ENCODE measurements around the gene STK36. TPM values are rescaled to one million over a fixed set of nuclear protein-coding genes. Genes with fewer than 3 reads are reported as not detected.

Gene STK36
- total and polyA plus RNA-seq, 2 experiments from 2014 or later: 29.9 to 42.7 TPM

DNA sequence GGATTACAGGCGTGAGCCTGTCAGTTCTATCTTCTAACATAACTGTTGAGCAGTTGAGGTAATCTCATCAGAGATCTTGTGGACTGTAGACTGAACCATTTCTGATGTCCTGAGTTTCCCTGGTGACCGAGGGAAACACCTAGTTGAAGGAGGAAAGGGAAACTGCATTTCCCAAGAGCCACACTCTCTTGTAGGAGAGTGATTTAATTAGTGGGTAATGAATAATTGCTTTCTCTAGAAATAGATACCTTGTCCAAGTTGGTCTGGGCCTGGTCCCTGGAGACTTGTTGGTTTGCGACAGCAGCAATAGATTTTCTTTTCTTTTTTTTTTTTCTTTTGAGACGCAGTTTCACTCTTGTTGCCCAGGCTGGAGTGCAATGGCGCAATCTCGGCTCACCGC is 46.2 kb downstream of the STK36 start:
- WGBS (ENCODE audit: low lambda C conversion rate, missing lambda C conversion rate): over 99% methylated on average over 7 of the region's 7 CpGs
- H2AFZ ChIP-seq: no peak overlapping the region
- H3K27ac ChIP-seq: peak overlapping the region; percentile 30
- no peak overlapping the region for H3K4me3 ChIP-seq
- TF ChIP-seq EZH2phosphoT487 (IDR thresholded peaks at IDR 0.05; ENCODE audit: low read depth, severe bottlenecking, unreplicated experiment) (no peak), CTCF (IDR thresholded peaks at IDR 0.05; ENCODE audit: poor library complexity) (no peak), EZH2 (IDR thresholded peaks at IDR 0.05; ENCODE audit: borderline replicate concordance) (no peak)
- DNase-seq (ENCODE audit: low spot score): no peak
- no peaks in the 10 kb centered on the region for H3K9me2 ChIP-seq (replicated peaks; ENCODE audit: insufficient read depth)
- no peak overlapping the region for H3K4me2 ChIP-seq
- no peaks in the 10 kb centered on the region for H3K27me3 ChIP-seq
- peaks cover 3% of the 10 kb centered on the region for H3K4me1 ChIP-seq (ENCODE audit: insufficient read depth)
- peaks cover 85% of the 10 kb centered on the region for H3K79me2 ChIP-seq
- no peaks in the 10 kb centered on the region for H3K9me3 ChIP-seq (ENCODE audit: low read depth)
- H4K20me1 ChIP-seq (ENCODE audit: insufficient read depth, poor library complexity, severe bottlenecking): no peaks in the 10 kb centered on the region
- H3K36me3 ChIP-seq (replicated peaks; ENCODE audit: insufficient read depth, low read depth): no peaks in the 10 kb centered on the region

DNA sequence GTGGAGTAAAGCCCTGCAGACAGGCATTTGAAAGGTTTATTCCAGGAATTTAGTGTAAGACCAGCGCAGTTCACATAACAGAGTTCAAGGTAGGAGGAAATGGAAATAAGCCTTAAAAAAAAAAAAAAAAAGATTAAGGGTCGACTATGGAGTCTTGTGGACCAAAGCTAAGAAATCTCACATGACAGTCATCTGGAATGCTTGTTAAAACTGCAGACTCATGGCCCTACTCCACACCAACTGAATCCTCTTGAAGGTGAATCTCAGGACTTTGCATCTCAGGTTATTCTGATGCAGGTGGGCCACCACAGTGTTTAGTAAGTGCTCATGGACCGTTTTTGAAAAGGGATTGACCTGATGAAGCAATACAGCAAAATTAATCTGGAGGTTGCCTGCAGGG is 47.6 kb downstream of the STK36 start:
- peaks cover 3% of the 10 kb centered on the region for H3K4me1 ChIP-seq (ENCODE audit: insufficient read depth)

GRCh38 chr2:218720048-218721041 is 48.5 kb downstream of the STK36 start:
- Histone ChIP-seq H3K36me3 (replicated peaks; ENCODE audit: insufficient read depth, low read depth) (no peaks in the 10 kb centered on the region), H2AFZ (no peak overlapping the region), H3K4me1 (ENCODE audit: insufficient read depth) (peaks cover 3% of the 10 kb centered on the region), H3K27ac (no peak overlapping the region), H3K4me3 (no peak overlapping the region), H3K27me3 (no peaks in the 10 kb centered on the region), H3K9me3 (ENCODE audit: low read depth) (peaks cover 3% of the 10 kb centered on the region), H3K9me2 (replicated peaks; ENCODE audit: insufficient read depth) (no peaks in the 10 kb centered on the region), H3K79me2 (peaks cover 85% of the 10 kb centered on the region), H4K20me1 (ENCODE audit: insufficient read depth, poor library complexity, severe bottlenecking) (no peaks in the 10 kb centered on the region), H3K4me2 (no peak overlapping the region)
- TF ChIP-seq EZH2phosphoT487 (IDR thresholded peaks at IDR 0.05; ENCODE audit: low read depth, severe bottlenecking, unreplicated experiment) (no peak), EZH2 (IDR thresholded peaks at IDR 0.05; ENCODE audit: borderline replicate concordance) (no peak), CTCF (IDR thresholded peaks at IDR 0.05; ENCODE audit: poor library complexity) (no peak)
- WGBS (ENCODE audit: low lambda C conversion rate, missing lambda C conversion rate): 95% methylated on average over 19 of the region's 19 CpGs
- DNase-seq (ENCODE audit: low spot score): no peak

More for the DNA sequence above, 47.6 kb downstream of the STK36 start:
- H3K4me3 ChIP-seq: no peak overlapping the region
- H3K9me3 ChIP-seq (ENCODE audit: low read depth): no peaks in the 10 kb centered on the region
- H3K79me2 ChIP-seq: peaks cover 85% of the 10 kb centered on the region
- no peak overlapping the region for H3K27ac ChIP-seq
- no peaks in the 10 kb centered on the region for H3K36me3 ChIP-seq (replicated peaks; ENCODE audit: insufficient read depth, low read depth)
- no peak overlapping the region for H3K4me2 ChIP-seq
- WGBS (ENCODE audit: low lambda C conversion rate, missing lambda C conversion rate): 69% methylated on average over 3 of the region's 3 CpGs
- TF ChIP-seq EZH2 (IDR thresholded peaks at IDR 0.05; ENCODE audit: borderline replicate concordance): no peak
- no peak for TF ChIP-seq CTCF (IDR thresholded peaks at IDR 0.05; ENCODE audit: poor library complexity)
- no peak for TF ChIP-seq EZH2phosphoT487 (IDR thresholded peaks at IDR 0.05; ENCODE audit: low read depth, severe bottlenecking, unreplicated experiment)
- H4K20me1 ChIP-seq (ENCODE audit: insufficient read depth, poor library complexity, severe bottlenecking): no peaks in the 10 kb centered on the region
- no peaks in the 10 kb centered on the region for H3K9me2 ChIP-seq (replicated peaks; ENCODE audit: insufficient read depth)
- H3K27me3 ChIP-seq: no peaks in the 10 kb centered on the region
- DNase-seq (ENCODE audit: low spot score): no peak
- H2AFZ ChIP-seq: no peak overlapping the region
